Sigmoid colon (tissue), 7 donors: ENCODE measurements around the gene ATL2. TPM values are rescaled to one million over a fixed set of nuclear protein-coding genes. Genes with fewer than 3 reads are reported as not detected.

Experiments
- DNase-seq: peaks from one replicate; pipeline ENCODE4 v3.0.0-alpha.2; 2019
- H3K27ac ChIP-seq, 4 donors: fragments of 200-600 bp; sonication (generic); one replicate each; pipeline ENCODE4 v1.5.1; 2016 to 2019; ENCODE audit warnings: mild to moderate bottlenecking in 1 of 4
- H3K27me3 ChIP-seq, 3 donors: fragments of 200-600 bp; sonication (generic); one replicate each; pipeline ENCODE4 v1.5.1; 2019; ENCODE audit warnings: mild to moderate bottlenecking in 1 of 3
- H3K36me3 ChIP-seq, 4 donors: fragments of 200-600 bp; sonication (generic); one replicate each; pipeline ENCODE4 v1.5.1; 2016 to 2019
- H3K4me1 ChIP-seq, 4 donors: fragments of 200-600 bp; sonication (generic); one replicate each; pipeline ENCODE4 v1.5.1; 2017 to 2019
- H3K4me3 ChIP-seq, 4 donors: fragments of 200-600 bp; sonication (generic); one replicate each; pipeline ENCODE4 v1.5.1; 2017 to 2019; ENCODE audit warnings: mild to moderate bottlenecking in 2 of 4, moderate library complexity in 1 of 4
- H3K9me3 ChIP-seq, 4 donors: fragments of 200-600 bp in 3 of 4; sonication (generic) in 3 of 4; one replicate each; pipeline versions ENCODE4 v1.5.1 to v1.6.1; 2013 to 2019
- EP300 ChIP-seq, 4 donors: sonication (generic); formaldehyde crosslinking; IDR thresholded peaks; one replicate each; pipeline ENCODE4 v1.6.1; 2017; ENCODE audit warnings: antibody characterized with exemption in 4 of 4
- POLR2A ChIP-seq, 2 donors: fragments of 450-650 bp; IDR thresholded peaks; one replicate each; pipeline ENCODE4 v1.6.1; 2016; ENCODE audit warnings: antibody characterized with exemption in 2 of 2, mild to moderate bottlenecking in 2 of 2, moderate library complexity in 2 of 2
- POLR2AphosphoS5 ChIP-seq, 4 donors: sonication (generic); formaldehyde crosslinking; IDR thresholded peaks; one replicate each; pipeline ENCODE4 v1.6.1; 2017; ENCODE audit warnings: antibody characterized with exemption in 4 of 4
- WGBS, 2 donors: extraction: QIAGEN DNeasy Blood & Tissue Kit; methylation state at CpG; one replicate each; pipeline ENCODE4 v1.1.7; 2013; 5-methylcytosine and 5-hydroxymethylcytosine counted together
- intact Hi-C: fragments of 100-400 bp; cut with DNase I; formaldehyde crosslinking; loops from one replicate; pipeline ENCODE4 v1.15.1; 2023
- polyA plus RNA-seq, 3 donors: library from polyadenylated mRNA; stranded (reverse); fragments of 200-250 nt; gene quantifications; one replicate each; pipeline ENCODE4 v1.2.3, GENCODE V29; 2013
- total RNA-seq, 4 donors: library from RNA; depleted of rRNA; stranded (reverse); fragments of >200 nt; gene quantifications; one replicate each; pipeline ENCODE4 v1.1.0, GENCODE V29; 2016
- TF ChIP-seq, protein P1 (sequence below), 4 experiments: fragments of 450-650 bp in 3 of 4; fragments of 200-600 bp in 1 of 4; IDR thresholded peaks; one replicate each; pipeline ENCODE4 v1.5.1; 2016 to 2019; ENCODE audit warnings: antibody characterized with exemption in 4 of 4, mild to moderate bottlenecking in 3 of 4, moderate library complexity in 2 of 4
- donor health status: healthy with polysubstance abuse.
- donor health status: Bipolar disorder and iron deficiency.
- donor health status: healthy.

Gene ATL2
- total and polyA plus RNA-seq, 7 donors: 12.7 to 271 (median 176) TPM

- Histone ChIP-seq H3K27me3 (no peaks in the 10 kb centered on the region), H3K9me3 (no peaks in the 10 kb centered on the region), H3K4me1 (no peaks in the 10 kb centered on the region), H3K27ac (no peak overlapping the region), H3K36me3 (no peaks in the 10 kb centered on the region), H3K4me3 (no peak overlapping the region)
- no peak for DNase-seq
- 92 to 93% methylated on average over 4 of the region's 4 CpGs for WGBS, 2 donors
- intact Hi-C loops: no loop called here
- TF ChIP-seq POLR2A (IDR thresholded peaks at IDR 0.05) (no peak), EP300 (IDR thresholded peaks at IDR 0.05) (no peak), POLR2AphosphoS5 (IDR thresholded peaks at IDR 0.05) (no peak)
- TF ChIP-seq, protein P1, sequence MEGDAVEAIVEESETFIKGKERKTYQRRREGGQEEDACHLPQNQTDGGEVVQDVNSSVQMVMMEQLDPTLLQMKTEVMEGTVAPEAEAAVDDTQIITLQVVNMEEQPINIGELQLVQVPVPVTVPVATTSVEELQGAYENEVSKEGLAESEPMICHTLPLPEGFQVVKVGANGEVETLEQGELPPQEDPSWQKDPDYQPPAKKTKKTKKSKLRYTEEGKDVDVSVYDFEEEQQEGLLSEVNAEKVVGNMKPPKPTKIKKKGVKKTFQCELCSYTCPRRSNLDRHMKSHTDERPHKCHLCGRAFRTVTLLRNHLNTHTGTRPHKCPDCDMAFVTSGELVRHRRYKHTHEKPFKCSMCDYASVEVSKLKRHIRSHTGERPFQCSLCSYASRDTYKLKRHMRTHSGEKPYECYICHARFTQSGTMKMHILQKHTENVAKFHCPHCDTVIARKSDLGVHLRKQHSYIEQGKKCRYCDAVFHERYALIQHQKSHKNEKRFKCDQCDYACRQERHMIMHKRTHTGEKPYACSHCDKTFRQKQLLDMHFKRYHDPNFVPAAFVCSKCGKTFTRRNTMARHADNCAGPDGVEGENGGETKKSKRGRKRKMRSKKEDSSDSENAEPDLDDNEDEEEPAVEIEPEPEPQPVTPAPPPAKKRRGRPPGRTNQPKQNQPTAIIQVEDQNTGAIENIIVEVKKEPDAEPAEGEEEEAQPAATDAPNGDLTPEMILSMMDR (IDR thresholded peaks at IDR 0.05): no peak
These were observed 21.7 kb upstream of the ATL2 start for GRCh38 chr2:38398739-38399138.

- Histone ChIP-seq H3K27me3 (no peaks in the 10 kb centered on the region), H3K4me1 (no peaks in the 10 kb centered on the region), H3K4me3 (no peak overlapping the region), H3K36me3 (no peaks in the 10 kb centered on the region), H3K27ac (no peak overlapping the region), H3K9me3 (no peaks in the 10 kb centered on the region)
- WGBS, 2 donors: 16 to 52% methylated on average over 5 of the region's 5 CpGs
- intact Hi-C loops: no loop called here
- no peak for DNase-seq
- TF ChIP-seq, protein P1 (IDR thresholded peaks at IDR 0.05): no peak
- TF ChIP-seq POLR2AphosphoS5 (IDR thresholded peaks at IDR 0.05) (no peak), EP300 (IDR thresholded peaks at IDR 0.05) (no peak), POLR2A (IDR thresholded peaks at IDR 0.05) (no peak)
These were observed 17.8 kb upstream of the ATL2 start for GRCh38 chr2:38394903-38395341.

GRCh38 chr2:38394041-38394440 lies 17.0 kb upstream of the ATL2 start:
- 92 to 97% methylated on average over 2 of the region's 2 CpGs for WGBS, 2 donors
- DNase-seq: no peak
- H3K4me1 ChIP-seq: no peaks in the 10 kb centered on the region
- no peak overlapping the region for H3K4me3 ChIP-seq
- TF ChIP-seq POLR2AphosphoS5 (IDR thresholded peaks at IDR 0.05) (no peak), POLR2A (IDR thresholded peaks at IDR 0.05) (no peak), EP300 (IDR thresholded peaks at IDR 0.05) (no peak)
- TF ChIP-seq, protein P1 (IDR thresholded peaks at IDR 0.05): no peak
- H3K27me3 ChIP-seq: no peaks in the 10 kb centered on the region
- no peaks in the 10 kb centered on the region for H3K36me3 ChIP-seq
- intact Hi-C loops: no loop called here
- no peaks in the 10 kb centered on the region for H3K9me3 ChIP-seq
- no peak overlapping the region for H3K27ac ChIP-seq

DNA sequence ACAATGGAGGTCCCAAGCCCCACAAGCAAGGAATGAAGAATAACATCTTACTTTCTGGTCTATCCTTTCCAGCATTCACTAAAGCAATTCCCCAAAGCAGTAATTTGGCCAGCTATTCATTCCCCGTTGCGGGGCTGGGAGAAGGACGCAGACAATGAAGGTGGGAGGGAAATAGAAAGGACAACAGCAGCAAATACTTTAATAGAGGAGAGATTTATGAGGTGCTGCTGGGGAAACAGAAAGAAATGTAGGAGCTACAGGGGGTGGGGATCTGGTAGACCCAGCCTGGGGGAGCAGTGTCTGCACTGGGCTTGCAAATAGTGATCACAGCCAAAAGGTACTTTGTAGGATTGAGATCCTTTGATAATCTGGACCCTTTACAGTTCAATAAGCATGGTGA lies 13.9 kb upstream of the ATL2 start:
- TF ChIP-seq, protein P1 (IDR thresholded peaks at IDR 0.05): no peak
- no peak for TF ChIP-seq EP300 (IDR thresholded peaks at IDR 0.05)
- TF ChIP-seq POLR2A (IDR thresholded peaks at IDR 0.05): no peak
- no peak for TF ChIP-seq POLR2AphosphoS5 (IDR thresholded peaks at IDR 0.05)
- Histone ChIP-seq H3K27ac (no peak overlapping the region), H3K36me3 (no peaks in the 10 kb centered on the region), H3K9me3 (no peaks in the 10 kb centered on the region), H3K27me3 (no peaks in the 10 kb centered on the region), H3K4me3 (no peak overlapping the region), H3K4me1 (no peaks in the 10 kb centered on the region)
- DNase-seq: no peak
- WGBS, 2 donors: 85 to 90% methylated on average over 3 of the region's 3 CpGs
- intact Hi-C loops: no loop called here

- no peaks in the 10 kb centered on the region for H3K36me3 ChIP-seq
- intact Hi-C loops: no loop called here
- H3K4me3 ChIP-seq: no peak overlapping the region
- whole genome bisulfite sequencing, 2 donors: 76 to 90% methylated on average over 4 of the region's 4 CpGs
- no peak for DNase-seq
- no peak overlapping the region for H3K27ac ChIP-seq
- TF ChIP-seq POLR2A (IDR thresholded peaks at IDR 0.05) (no peak), EP300 (IDR thresholded peaks at IDR 0.05) (no peak), POLR2AphosphoS5 (IDR thresholded peaks at IDR 0.05) (no peak)
- TF ChIP-seq, protein P1 (IDR thresholded peaks at IDR 0.05): no peak
- H3K27me3 ChIP-seq: no peaks in the 10 kb centered on the region
- no peaks in the 10 kb centered on the region for H3K9me3 ChIP-seq
- peaks cover 0 to 16% (median 9%) of the 10 kb centered on the region in 4 donors for H3K4me1 ChIP-seq
These were observed 10.8 kb upstream of the ATL2 start for GRCh38 chr2:38387887-38388286.
